Measurements from ENCODE around the gene ALG12. TPM values are rescaled to one million over a fixed set of nuclear protein-coding genes. Genes with fewer than 3 reads are reported as not detected.

Gene ALG12
- total and polyA plus RNA-seq, 5 donors from 2014 or later: 12.6 to 18.1 (median 15.5) TPM

- H3K4me1 Mint-ChIP-seq: peaks cover 2 to 33% (median 7%) of the 10 kb centered on the region in 4 donors
- peaks cover 50% of the 10 kb centered on the region for H3K4me1 ChIP-seq (ENCODE audit: control insufficient read depth, insufficient read depth, low read length, poor library complexity, severe bottlenecking)
- H3K36me3 ChIP-seq (ENCODE audit: control insufficient read depth, insufficient read depth, low read length): peaks cover 13% of the 10 kb centered on the region
- peak overlapping the region; percentile 75 to 95 (median 92) for H3K4me3 Mint-ChIP-seq
- ATAC-seq (ENCODE audit: low read depth in 2 of 2) (no peak), DNase-seq (peak in 1 of 3 donors; percentile 45)
- H3K27me3 ChIP-seq (ENCODE audit: control insufficient read depth, insufficient read depth, low read length): no peaks in the 10 kb centered on the region
- peak overlapping the region; percentile 35 for H3K4me3 ChIP-seq (ENCODE audit: low read depth, low read length)
- peak overlapping the region; percentile 98 for H3K27ac ChIP-seq (ENCODE audit: insufficient read depth, low read length, poor library complexity, severe bottlenecking)
- peaks cover 0 to 2% (median 0%) of the 10 kb centered on the region in 7 donors for H3K9me3 Mint-ChIP-seq
- H3K27me3 Mint-ChIP-seq: peaks cover 8% of the 10 kb centered on the region
- H3K27ac Mint-ChIP-seq: peak overlapping the region; percentile 85 to 95 (median 85)
- peaks cover 6% of the 10 kb centered on the region for H3K36me3 Mint-ChIP-seq
- no peaks in the 10 kb centered on the region for H3K9me3 ChIP-seq (ENCODE audit: control insufficient read depth in 2 of 2, low read length in 2 of 2)
Measured at GRCh38 chr22:49964136-49965090, 46.2 kb upstream of the ALG12 start.

- ATAC-seq (ENCODE audit: low read depth in 2 of 2): no peak
- Histone ChIP-seq H3K9me3 (ENCODE audit: control insufficient read depth in 2 of 2, low read length in 2 of 2) (no peaks in the 10 kb centered on the region), H3K27me3 (ENCODE audit: control insufficient read depth, insufficient read depth, low read length) (no peaks in the 10 kb centered on the region), H3K4me1 (ENCODE audit: control insufficient read depth, insufficient read depth, low read length, poor library complexity, severe bottlenecking) (peaks cover 52% of the 10 kb centered on the region), H3K27ac (ENCODE audit: insufficient read depth, low read length, poor library complexity, severe bottlenecking) (peak overlapping the region; percentile 98), H3K4me3 (ENCODE audit: low read depth, low read length) (peak overlapping the region; percentile 35), H3K36me3 (ENCODE audit: control insufficient read depth, insufficient read depth, low read length) (peaks cover 13% of the 10 kb centered on the region)
- H3K9me3 Mint-ChIP-seq: peaks cover 0 to 2% (median 0%) of the 10 kb centered on the region in 7 donors
- H3K4me1 Mint-ChIP-seq: peaks cover 2 to 40% (median 7%) of the 10 kb centered on the region in 4 donors
- peaks cover 13% of the 10 kb centered on the region for H3K27me3 Mint-ChIP-seq
- no peak for DNase-seq
- H3K36me3 Mint-ChIP-seq: peaks cover 6% of the 10 kb centered on the region
- peak overlapping the region; percentile 85 to 95 (median 85) for H3K27ac Mint-ChIP-seq
- H3K4me3 Mint-ChIP-seq: peak overlapping the region; percentile 75 to 95 (median 92)
Measured at GRCh38 chr22:49963647-49964026, 45.4 kb upstream of the ALG12 start.

GRCh38 chr22:49962751-49963646, 44.8 kb upstream of the ALG12 start:
- Mint-ChIP-seq H3K27me3 (peaks cover 13% of the 10 kb centered on the region), H3K36me3 (peaks cover 6% of the 10 kb centered on the region), H3K4me1 (peaks cover 2 to 39% (median 7%) of the 10 kb centered on the region in 4 donors), H3K27ac (peak overlapping the region; percentile 85 to 95 (median 85)), H3K9me3 (peaks cover 0 to 2% (median 0%) of the 10 kb centered on the region in 7 donors), H3K4me3 (peak overlapping the region; percentile 83 to 96 (median 94))
- ATAC-seq (ENCODE audit: low read depth in 2 of 2) (no peak), DNase-seq (no peak)
- Histone ChIP-seq H3K36me3 (ENCODE audit: control insufficient read depth, insufficient read depth, low read length) (peaks cover 13% of the 10 kb centered on the region), H3K27me3 (ENCODE audit: control insufficient read depth, insufficient read depth, low read length) (no peaks in the 10 kb centered on the region), H3K4me1 (ENCODE audit: control insufficient read depth, insufficient read depth, low read length, poor library complexity, severe bottlenecking) (peaks cover 52% of the 10 kb centered on the region), H3K4me3 (ENCODE audit: low read depth, low read length) (peak overlapping the region; percentile 35), H3K9me3 (ENCODE audit: control insufficient read depth in 2 of 2, low read length in 2 of 2) (no peaks in the 10 kb centered on the region), H3K27ac (ENCODE audit: insufficient read depth, low read length, poor library complexity, severe bottlenecking) (peak overlapping the region; percentile 98)

GRCh38 chr22:49962012-49962750, 43.9 kb upstream of the ALG12 start:
- Mint-ChIP-seq H3K36me3 (peaks cover 6% of the 10 kb centered on the region), H3K9me3 (peaks cover 0 to 2% (median 0%) of the 10 kb centered on the region in 7 donors), H3K4me3 (peak overlapping the region; percentile 89 to 96 (median 94)), H3K4me1 (peaks cover 2 to 32% (median 7%) of the 10 kb centered on the region in 4 donors), H3K27ac (peak overlapping the region; percentile 90 to 96 (median 93)), H3K27me3 (peaks cover 13% of the 10 kb centered on the region)
- peak; percentile 73 to 84 (median 77) for DNase-seq
- H3K9me3 ChIP-seq (ENCODE audit: control insufficient read depth in 2 of 2, low read length in 2 of 2): no peaks in the 10 kb centered on the region
- no peaks in the 10 kb centered on the region for H3K27me3 ChIP-seq (ENCODE audit: control insufficient read depth, insufficient read depth, low read length)
- H3K27ac ChIP-seq (ENCODE audit: insufficient read depth, low read length, poor library complexity, severe bottlenecking): peak overlapping the region; percentile 98
- H3K4me3 ChIP-seq (ENCODE audit: low read depth, low read length): no peak overlapping the region
- peaks cover 13% of the 10 kb centered on the region for H3K36me3 ChIP-seq (ENCODE audit: control insufficient read depth, insufficient read depth, low read length)
- ATAC-seq (ENCODE audit: low read depth in 2 of 2): peak; percentile 6 to 7
- H3K4me1 ChIP-seq (ENCODE audit: control insufficient read depth, insufficient read depth, low read length, poor library complexity, severe bottlenecking): peaks cover 52% of the 10 kb centered on the region

- Histone ChIP-seq H3K27ac (ENCODE audit: insufficient read depth, low read length, poor library complexity, severe bottlenecking) (peak overlapping the region; percentile 98), H3K36me3 (ENCODE audit: control insufficient read depth, insufficient read depth, low read length) (peaks cover 13% of the 10 kb centered on the region), H3K4me1 (ENCODE audit: control insufficient read depth, insufficient read depth, low read length, poor library complexity, severe bottlenecking) (peaks cover 47% of the 10 kb centered on the region), H3K9me3 (ENCODE audit: control insufficient read depth in 2 of 2, low read length in 2 of 2) (no peaks in the 10 kb centered on the region), H3K27me3 (ENCODE audit: control insufficient read depth, insufficient read depth, low read length) (no peaks in the 10 kb centered on the region), H3K4me3 (ENCODE audit: low read depth, low read length) (peak overlapping the region; percentile 50)
- H3K27me3 Mint-ChIP-seq: peaks cover 13% of the 10 kb centered on the region
- DNase-seq: peak in 1 of 3 donors; percentile 63
- H3K4me3 Mint-ChIP-seq: peak overlapping the region; percentile 89 to 96 (median 94)
- peaks cover 0 to 2% (median 0%) of the 10 kb centered on the region in 7 donors for H3K9me3 Mint-ChIP-seq
- H3K36me3 Mint-ChIP-seq: peaks cover 6% of the 10 kb centered on the region
- ATAC-seq (ENCODE audit: low read depth in 2 of 2): no peak
- peak overlapping the region; percentile 90 to 96 (median 93) for H3K27ac Mint-ChIP-seq
- H3K4me1 Mint-ChIP-seq: peaks cover 2 to 32% (median 7%) of the 10 kb centered on the region in 4 donors
Measured at GRCh38 chr22:49961601-49962011, 43.4 kb upstream of the ALG12 start.

GRCh38 chr22:49961005-49961600, 42.9 kb upstream of the ALG12 start:
- Mint-ChIP-seq H3K4me1 (peaks cover 2 to 30% (median 7%) of the 10 kb centered on the region in 4 donors), H3K27me3 (peaks cover 13% of the 10 kb centered on the region), H3K9me3 (peaks cover 0 to 2% (median 0%) of the 10 kb centered on the region in 7 donors), H3K4me3 (peak overlapping the region; percentile 89 to 96 (median 94)), H3K27ac (peak overlapping the region; percentile 90 to 96 (median 93)), H3K36me3 (peaks cover 6% of the 10 kb centered on the region)
- H3K4me3 ChIP-seq (ENCODE audit: low read depth, low read length): peak overlapping the region; percentile 50
- DNase-seq: no peak
- ATAC-seq (ENCODE audit: low read depth in 2 of 2): no peak
- H3K4me1 ChIP-seq (ENCODE audit: control insufficient read depth, insufficient read depth, low read length, poor library complexity, severe bottlenecking): peaks cover 42% of the 10 kb centered on the region
- peak overlapping the region; percentile 98 for H3K27ac ChIP-seq (ENCODE audit: insufficient read depth, low read length, poor library complexity, severe bottlenecking)
- H3K9me3 ChIP-seq (ENCODE audit: control insufficient read depth in 2 of 2, low read length in 2 of 2): no peaks in the 10 kb centered on the region
- peaks cover 13% of the 10 kb centered on the region for H3K36me3 ChIP-seq (ENCODE audit: control insufficient read depth, insufficient read depth, low read length)
- no peaks in the 10 kb centered on the region for H3K27me3 ChIP-seq (ENCODE audit: control insufficient read depth, insufficient read depth, low read length)
